ENCODE measurements around the gene C11orf98.

DNA sequence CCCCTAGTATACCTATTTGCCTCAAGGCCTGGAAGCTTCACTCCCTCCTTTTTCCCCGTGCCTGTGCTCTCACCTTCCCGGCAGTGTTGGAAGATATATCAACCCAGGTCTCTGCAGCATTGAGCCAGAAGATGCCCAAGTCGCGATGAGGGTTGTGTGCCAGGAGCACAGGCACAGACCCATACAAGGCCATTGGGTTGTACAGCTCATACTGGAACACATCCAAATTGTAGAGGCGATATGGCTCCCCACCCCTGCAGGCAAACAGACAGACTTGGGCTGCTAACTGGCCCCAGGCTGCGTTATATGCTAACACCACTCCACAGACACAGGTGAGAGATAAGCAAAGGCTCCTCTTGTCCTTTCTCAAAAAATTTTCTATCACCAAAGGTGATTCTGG is 32.5 kb downstream of the C11orf98 start:
- TF ChIP-seq CTCF (IDR thresholded peaks at IDR 0.05) (no peak), POLR2A (IDR thresholded peaks at IDR 0.05) (no peak), EP300 (IDR thresholded peaks at IDR 0.05) (no peak)

All from suprapubic skin (tissue), 3 donors.